GM12874 (cell line): ENCODE results near the gene SMYD2.

ENCODE experiments used
- TF ChIP-seq, protein P1 (sequence below): IDR thresholded peaks from 2 replicates; pipeline ENCODE4 v1.5.1; 2011; ENCODE audit warnings: low read depth, mild to moderate bottlenecking, control low read depth, low read length, moderate library complexity; ENCODE audit not compliant: insufficient read depth

SMYD2 gene

DNA sequence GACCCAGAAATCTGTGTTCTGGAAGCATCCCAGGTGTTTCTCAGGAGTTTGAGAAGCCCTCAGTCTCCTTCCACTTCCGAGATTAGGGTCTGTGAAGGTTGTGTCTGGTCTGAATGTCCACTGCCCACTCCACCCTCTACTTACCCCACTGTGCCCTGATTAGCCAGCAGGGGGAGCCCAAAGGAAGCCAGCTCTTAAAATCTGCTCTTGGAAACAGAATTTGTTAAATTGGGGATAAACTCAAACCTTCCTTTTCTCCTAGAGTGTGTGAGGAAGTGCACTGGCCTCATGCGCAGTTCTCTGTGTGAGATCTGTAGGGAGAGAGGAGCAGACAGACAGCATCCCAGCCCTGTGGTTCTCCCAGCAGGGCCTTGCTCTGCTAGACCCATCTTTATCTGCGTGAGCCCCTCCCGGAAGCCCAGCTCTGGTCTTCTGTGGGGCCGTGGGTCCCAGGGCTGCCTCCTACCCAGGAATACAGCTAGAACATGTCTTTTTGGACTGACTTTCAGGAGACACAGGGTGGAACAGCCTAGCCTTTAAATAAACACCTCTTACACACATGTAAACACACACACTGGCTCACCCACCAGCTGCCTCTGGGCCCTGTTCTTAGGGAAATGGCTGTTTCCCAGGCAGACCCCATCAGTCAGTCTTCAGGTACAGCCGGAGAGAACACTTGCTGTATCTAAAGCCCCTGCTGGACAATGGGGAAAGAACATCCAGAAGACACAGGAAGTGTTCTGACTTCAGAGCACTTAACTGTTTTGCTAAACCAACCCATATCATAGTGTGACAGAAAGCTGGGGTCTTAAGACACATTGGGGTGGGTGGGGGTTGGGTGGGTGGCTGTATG lies 52.2 kb downstream of the SMYD2 start:
- TF ChIP-seq, protein P1, sequence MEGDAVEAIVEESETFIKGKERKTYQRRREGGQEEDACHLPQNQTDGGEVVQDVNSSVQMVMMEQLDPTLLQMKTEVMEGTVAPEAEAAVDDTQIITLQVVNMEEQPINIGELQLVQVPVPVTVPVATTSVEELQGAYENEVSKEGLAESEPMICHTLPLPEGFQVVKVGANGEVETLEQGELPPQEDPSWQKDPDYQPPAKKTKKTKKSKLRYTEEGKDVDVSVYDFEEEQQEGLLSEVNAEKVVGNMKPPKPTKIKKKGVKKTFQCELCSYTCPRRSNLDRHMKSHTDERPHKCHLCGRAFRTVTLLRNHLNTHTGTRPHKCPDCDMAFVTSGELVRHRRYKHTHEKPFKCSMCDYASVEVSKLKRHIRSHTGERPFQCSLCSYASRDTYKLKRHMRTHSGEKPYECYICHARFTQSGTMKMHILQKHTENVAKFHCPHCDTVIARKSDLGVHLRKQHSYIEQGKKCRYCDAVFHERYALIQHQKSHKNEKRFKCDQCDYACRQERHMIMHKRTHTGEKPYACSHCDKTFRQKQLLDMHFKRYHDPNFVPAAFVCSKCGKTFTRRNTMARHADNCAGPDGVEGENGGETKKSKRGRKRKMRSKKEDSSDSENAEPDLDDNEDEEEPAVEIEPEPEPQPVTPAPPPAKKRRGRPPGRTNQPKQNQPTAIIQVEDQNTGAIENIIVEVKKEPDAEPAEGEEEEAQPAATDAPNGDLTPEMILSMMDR, result peak; percentile 84

DNA sequence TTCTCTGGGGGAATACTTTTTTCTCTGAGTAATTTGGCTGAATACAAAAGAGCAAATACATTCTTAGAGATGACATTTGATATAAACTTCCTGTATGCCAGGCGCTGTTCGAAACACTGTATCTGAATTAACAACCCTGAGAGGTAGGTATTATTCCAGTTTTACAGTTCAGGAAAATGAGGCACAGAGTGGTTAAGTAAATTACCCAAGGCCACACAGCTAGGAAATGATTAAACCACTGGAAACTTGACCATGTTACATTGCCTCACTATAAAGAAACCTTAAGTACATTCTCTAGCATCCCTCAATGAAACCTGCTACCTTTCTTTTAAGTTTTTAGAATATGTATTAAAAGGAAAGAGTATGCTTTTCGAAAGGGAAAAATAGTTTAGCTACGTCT lies 54.6 kb downstream of the SMYD2 start:
- TF ChIP-seq, protein P1, result no peak

DNA sequence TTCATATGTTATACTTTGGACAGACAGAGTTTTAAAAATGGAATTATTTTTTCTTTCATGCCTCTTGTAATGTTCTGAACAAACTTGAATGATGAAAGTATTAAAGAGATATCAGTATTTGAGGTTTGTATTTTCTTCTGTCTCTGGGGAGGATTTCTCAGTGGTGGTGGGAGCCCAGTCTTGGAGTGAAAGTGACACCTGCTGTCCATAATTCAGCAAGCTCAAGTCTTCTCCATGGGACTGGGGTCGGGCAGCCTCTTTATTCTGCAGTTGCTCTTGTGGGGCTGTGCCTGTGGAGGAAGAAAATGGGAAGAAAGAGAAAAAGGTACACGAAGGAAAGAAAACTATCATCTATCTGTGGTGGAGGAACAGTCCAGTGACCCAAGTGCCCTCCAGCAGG lies 56.1 kb downstream of the SMYD2 start:
- TF ChIP-seq, protein P1, result no peak

DNA sequence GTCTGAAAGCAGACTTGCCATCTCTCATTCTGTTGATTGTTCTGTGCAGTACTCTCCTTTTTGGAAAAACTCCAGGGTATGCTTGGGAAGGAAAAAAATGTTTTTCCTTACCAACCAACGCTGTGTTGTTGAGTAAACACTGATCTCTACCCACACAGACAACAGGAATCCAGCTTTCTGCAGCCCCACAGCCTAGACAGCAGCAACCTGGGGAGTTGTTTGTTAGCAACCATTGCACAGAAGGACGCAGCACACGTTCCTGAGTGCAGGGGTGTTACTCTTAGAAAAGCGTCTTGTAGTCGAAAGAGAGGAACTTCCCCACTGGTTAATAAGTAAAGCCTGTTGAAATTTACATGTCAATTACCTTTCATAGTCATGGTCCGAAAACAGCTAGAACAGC lies 56.6 kb downstream of the SMYD2 start:
- TF ChIP-seq, protein P1, result no peak

DNA sequence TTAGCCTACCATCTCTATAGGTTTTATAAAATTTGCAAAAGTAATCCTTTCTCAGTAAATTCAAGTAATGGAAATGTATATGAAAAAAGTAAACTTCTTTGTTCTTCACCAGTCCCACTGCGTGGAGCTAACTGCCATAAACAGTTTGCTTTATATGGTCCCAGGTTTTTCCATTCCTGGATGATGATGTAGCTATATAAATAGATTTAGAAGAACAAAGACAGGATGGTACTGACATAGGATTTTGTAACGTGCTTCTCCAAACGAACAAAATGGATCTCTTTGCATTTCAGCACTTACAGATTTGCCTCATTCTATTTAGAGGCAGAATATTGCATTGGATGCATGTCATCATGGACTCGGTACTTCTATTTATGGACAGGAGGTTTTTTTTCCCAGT lies 57.3 kb downstream of the SMYD2 start:
- TF ChIP-seq, protein P1, result no peak

DNA sequence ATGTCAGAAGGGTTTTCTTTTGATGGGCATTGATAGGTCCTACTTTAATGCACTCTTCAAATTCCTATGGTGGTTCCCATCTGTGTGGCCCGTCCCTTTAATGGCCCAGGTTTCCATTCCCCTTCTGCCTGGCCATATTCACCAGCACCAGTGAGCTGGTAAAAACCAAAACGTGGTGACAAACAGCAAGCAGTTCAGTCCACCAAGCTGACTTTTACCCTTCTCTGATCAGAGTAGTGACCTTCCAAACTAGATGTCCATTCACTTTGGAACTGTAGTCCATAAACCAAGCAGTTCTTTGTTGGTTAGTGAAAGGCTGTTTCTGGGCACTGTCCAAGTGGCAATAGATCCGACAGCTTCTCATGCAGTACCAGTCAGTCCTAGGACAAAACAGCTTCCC lies 60.5 kb downstream of the SMYD2 start:
- TF ChIP-seq, protein P1, result no peak

DNA sequence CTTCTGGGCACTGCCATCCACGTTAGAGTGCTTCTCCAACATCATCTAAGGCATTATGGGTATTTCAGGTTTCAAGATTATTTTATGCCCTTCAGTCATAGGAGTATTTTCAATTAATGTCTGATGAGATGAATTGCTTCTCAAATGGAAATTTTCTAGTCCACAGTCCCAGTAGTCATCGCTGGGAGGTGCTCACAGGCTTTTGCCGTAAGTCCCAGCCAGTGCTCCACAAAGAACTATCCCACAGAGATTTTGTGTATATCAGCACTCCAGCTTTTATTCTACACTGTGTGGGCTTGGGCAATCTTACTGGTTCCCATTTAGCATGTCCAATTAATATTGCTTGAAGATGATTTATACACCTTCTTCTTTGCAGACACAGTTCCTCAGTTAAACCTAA lies 61.0 kb downstream of the SMYD2 start:
- TF ChIP-seq, protein P1, result no peak

DNA sequence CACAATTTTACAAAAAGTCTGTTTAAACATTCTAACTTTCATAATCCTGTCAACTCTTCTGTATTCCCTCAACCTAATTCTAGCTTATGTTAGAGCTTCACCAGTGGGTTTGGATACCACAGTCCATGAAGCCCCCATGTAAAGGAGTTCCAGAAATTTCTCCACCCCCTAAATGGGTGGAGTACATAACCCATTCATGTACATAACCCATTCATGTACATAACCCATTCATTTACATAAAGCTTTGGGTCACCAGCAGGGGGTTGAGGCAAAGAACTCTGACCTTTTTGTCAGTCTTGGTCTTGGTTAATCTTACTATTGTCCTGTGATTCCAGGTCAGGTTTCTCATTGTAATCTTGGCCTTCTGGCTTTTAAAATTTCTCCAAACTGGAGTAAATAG lies 61.6 kb downstream of the SMYD2 start:
- TF ChIP-seq, protein P1, result no peak
